SK-N-SH (cell line): ENCODE results near the gene ZNF79. TPM values are rescaled to one million over a fixed set of nuclear protein-coding genes. Genes with fewer than 3 reads are reported as not detected.

Source experiments
- CTCF ChIA-PET: fragments of 300-600, 350-600 bp; formaldehyde crosslinking; extraction: SDS; loops from one replicate; lab custom pipeline; 2021; lab: Yijun Ruan, JAX
- POLR2A ChIA-PET: fragments of 350-600 bp; sonication (Branson Sonifier 250); formaldehyde crosslinking; extraction: SDS; loops from one replicate; lab custom pipeline; 2020; ENCODE audit warnings: antibody characterized with exemption, inconsistent platforms; lab: Yijun Ruan, JAX
- DNase-seq: peaks from one replicate; pipeline ENCODE4 v3.0.0; 2012
- H2AFZ ChIP-seq: fragments of 200-600 bp; sonication (generic); 2 replicates; pipeline ENCODE4 v1.8.1; 2016; ENCODE audit warnings: antibody characterized with exemption, mild to moderate bottlenecking, low read depth
- H3F3A ChIP-seq: fragments of 200-600 bp; sonication (generic); replicated peaks from 2 replicates; pipeline ENCODE3; 2016; ENCODE audit warnings: antibody characterized with exemption, mild to moderate bottlenecking; ENCODE audit not compliant: insufficient read depth
- H3K27ac ChIP-seq, 2 experiments: fragments of 200-500 bp in 1 of 2; fragments of 200-600 bp in 1 of 2; sonication (Bioruptor generic) in 1 of 2; sonication (generic), shearing (Covaris generic) in 1 of 2; 2 replicates each; pipeline versions ENCODE4 v1.5.1 to v1.6.1; 2014 to 2016; ENCODE audit warnings: low read depth in 2 of 2, inconsistent platforms in 1 of 2, low read length in 1 of 2, mild to moderate bottlenecking in 1 of 2, mixed read lengths in 1 of 2
- H3K27me3 ChIP-seq: fragments of 200-600 bp; sonication (generic), shearing (Covaris generic); 2 replicates; pipeline ENCODE4 v1.6.1; 2016; ENCODE audit warnings: mixed run types; ENCODE audit not compliant: insufficient read depth
- H3K36me3 ChIP-seq, 2 experiments: fragments of 200-500 bp in 1 of 2; fragments of 200-600 bp in 1 of 2; sonication (Bioruptor generic) in 1 of 2; sonication (generic) in 1 of 2; replicated peaks in 1 of 2; 2 replicates each; pipeline versions ENCODE3 to v1.5.1; 2014 to 2016; ENCODE audit warnings: low read length in 1 of 2, mild to moderate bottlenecking in 1 of 2; ENCODE audit not compliant: insufficient read depth in 2 of 2, control insufficient read depth in 1 of 2
- H3K4me1 ChIP-seq, 2 experiments: fragments of 200-500 bp in 1 of 2; fragments of 200-600 bp in 1 of 2; sonication (Bioruptor generic) in 1 of 2; sonication (generic), shearing (Covaris generic) in 1 of 2; 2 replicates each; pipeline versions ENCODE4 v1.5.1 to v1.6.1; 2014 to 2016; ENCODE audit warnings: low read depth in 1 of 2, low read length in 1 of 2, mixed run types in 1 of 2; ENCODE audit not compliant: insufficient read depth in 2 of 2, control insufficient read depth in 1 of 2
- H3K4me2 ChIP-seq: fragments of 200-600 bp; sonication (generic), shearing (Covaris generic); 2 replicates; pipeline ENCODE4 v1.6.1; 2017; ENCODE audit warnings: mixed run types
- H3K4me3 ChIP-seq, 2 experiments: fragments of 200-500 bp in 1 of 2; fragments of 200-600 bp in 1 of 2; sonication (Bioruptor generic) in 1 of 2; sonication (generic), shearing (Covaris generic) in 1 of 2; 2 replicates each; pipeline versions ENCODE4 v1.5.1 to v1.8.1; 2014 to 2016; ENCODE audit warnings: low read depth in 2 of 2, inconsistent platforms in 1 of 2, low read length in 1 of 2, mild to moderate bottlenecking in 1 of 2, mixed read lengths in 1 of 2, moderate library complexity in 1 of 2
- H3K79me2 ChIP-seq: fragments of 200-600 bp; sonication (generic); 2 replicates; pipeline ENCODE4 v1.8.1; 2017; ENCODE audit warnings: mild to moderate bottlenecking; ENCODE audit not compliant: insufficient read depth
- H3K9ac ChIP-seq: fragments of 200-600 bp; sonication (generic); 2 replicates; pipeline ENCODE4 v1.6.1; 2017; ENCODE audit warnings: mixed run types
- H3K9me2 ChIP-seq: fragments of 200-600 bp; sonication (generic); 2 replicates; pipeline ENCODE4 v1.6.1; 2017; ENCODE audit warnings: mixed run types
- H3K9me3 ChIP-seq: fragments of 200-600 bp; sonication (generic); 2 replicates; pipeline ENCODE4 v1.6.1; 2017; ENCODE audit warnings: mixed run types, mild to moderate bottlenecking, moderate library complexity
- H4K20me1 ChIP-seq: fragments of 200-600 bp; sonication (generic); 2 replicates; pipeline ENCODE4 v1.6.1; 2017; ENCODE audit warnings: mild to moderate bottlenecking, mixed run types; ENCODE audit not compliant: insufficient read depth
- ELF1 ChIP-seq: IDR thresholded peaks from 2 replicates; pipeline ENCODE4 v1.4.0; 2012
- EP300 ChIP-seq, 2 experiments: IDR thresholded peaks; 2 replicates each; pipeline versions ENCODE4 v1.4.0 to v1.6.1; 2012; ENCODE audit warnings: borderline replicate concordance in 1 of 2, low read depth in 1 of 2, low read length in 1 of 2
- FOSL2 ChIP-seq: IDR thresholded peaks from 2 replicates; pipeline ENCODE4 v1.4.0; 2012; ENCODE audit warnings: low read depth, mild to moderate bottlenecking, moderate library complexity, borderline replicate concordance
- FOXJ3 ChIP-seq: sonication (generic); formaldehyde crosslinking; IDR thresholded peaks from 2 replicates; pipeline ENCODE4 v1.5.1; 2020; ENCODE audit warnings: mild to moderate bottlenecking, missing genetic modification reagents
- FOXM1 ChIP-seq: IDR thresholded peaks from 2 replicates; pipeline ENCODE4 v1.4.0; 2012; ENCODE audit warnings: low read depth, mild to moderate bottlenecking
- GABPA ChIP-seq: IDR thresholded peaks from 2 replicates; pipeline ENCODE4 v1.4.0; 2012; ENCODE audit warnings: low read depth, mild to moderate bottlenecking
- JUND ChIP-seq: IDR thresholded peaks from 2 replicates; pipeline ENCODE4 v1.4.0; 2012
- NFIC ChIP-seq: IDR thresholded peaks from 2 replicates; pipeline ENCODE4 v1.4.0; 2012; ENCODE audit warnings: borderline replicate concordance
- POLR2AphosphoS5 ChIP-seq: IDR thresholded peaks from 2 replicates; pipeline ENCODE4 v1.6.1; 2012; ENCODE audit warnings: low read depth, low read length
- RAD21 ChIP-seq: IDR thresholded peaks from 2 replicates; pipeline ENCODE4 v1.6.1; 2012; ENCODE audit warnings: mild to moderate bottlenecking, low read length
- RCOR1 ChIP-seq: fragments of 150-350 bp; IDR thresholded peaks from 2 replicates; pipeline ENCODE4 v1.6.1; 2017; ENCODE audit warnings: antibody characterized with exemption, low read length
- RXRA ChIP-seq: IDR thresholded peaks from 2 replicates; pipeline ENCODE4 v1.4.0; 2012; ENCODE audit warnings: low read depth, mild to moderate bottlenecking, borderline replicate concordance
- SIN3A ChIP-seq: IDR thresholded peaks from 2 replicates; pipeline ENCODE4 v1.6.1; 2012; ENCODE audit warnings: low read depth, mild to moderate bottlenecking, low read length, moderate library complexity, borderline replicate concordance
- SMC3 ChIP-seq: IDR thresholded peaks from 2 replicates; pipeline ENCODE4 v1.6.1; 2012; ENCODE audit warnings: low read depth, low read length, improper control_type of control experiment
- YY1 ChIP-seq: IDR thresholded peaks from 2 replicates; pipeline ENCODE4 v1.4.0; 2012; ENCODE audit warnings: low read depth, mild to moderate bottlenecking
- WGBS: methylation state at CpG from one replicate; pipeline ENCODE4 v1.1.6; 2017; ENCODE audit warnings: low lambda C conversion rate; 5-methylcytosine and 5-hydroxymethylcytosine counted together
- polyA plus RNA-seq, 3 experiments: library from polyadenylated mRNA; depleted of rRNA; stranded (reverse); fragments of >200 nt; gene quantifications; 2 replicates each; pipeline ENCODE4 v1.2.3, GENCODE V29; 2012
- TF ChIP-seq, protein P1 (sequence below): IDR thresholded peaks from 2 replicates; pipeline ENCODE4 v1.4.0; 2012; ENCODE audit warnings: low read depth
- TF ChIP-seq, protein P2 (sequence below): IDR thresholded peaks from 2 replicates; pipeline ENCODE4 v1.4.0; 2012; ENCODE audit warnings: low read depth, borderline replicate concordance

The ZNF79 gene
- polyA plus RNA-seq, 1 of the 3 experiments (the other 2 are of a cell fraction): 4.6 TPM

GRCh38 chr9:127482662-127483061 lies 58.5 kb downstream of the ZNF79 start:
- no peaks in the 10 kb centered on the region for H3K79me2 ChIP-seq
- no peaks in the 10 kb centered on the region for H3K9me3 ChIP-seq
- H3K4me3 ChIP-seq: no peak overlapping the region
- 97% methylated on average over 9 of the region's 9 CpGs for WGBS
- H3K4me1 ChIP-seq: no peaks in the 10 kb centered on the region
- TF ChIP-seq, protein P1, sequence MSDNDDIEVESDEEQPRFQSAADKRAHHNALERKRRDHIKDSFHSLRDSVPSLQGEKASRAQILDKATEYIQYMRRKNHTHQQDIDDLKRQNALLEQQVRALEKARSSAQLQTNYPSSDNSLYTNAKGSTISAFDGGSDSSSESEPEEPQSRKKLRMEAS: no peak
- TF ChIP-seq SIN3A (no peak), JUND (no peak), RAD21 (no peak), SMC3 (no peak), EP300 (IDR thresholded peaks at IDR 0.05; ENCODE audit: borderline replicate concordance in 1 of 2, low read depth in 1 of 2, low read length in 1 of 2) (no peak)
- no peaks in the 10 kb centered on the region for H4K20me1 ChIP-seq
- CTCF ChIA-PET: interaction anchor here (1.0 kb wide), 1 partner anchor 22 kb away, joined by 3 read pairs; no protein-coding TSS in a partner anchor
- H3K9me2 ChIP-seq: no peaks in the 10 kb centered on the region
- no peak overlapping the region for H2AFZ ChIP-seq
- DNase-seq: no peak
- no peak overlapping the region for H3K9ac ChIP-seq
- no peak overlapping the region for H3K27ac ChIP-seq
- no peaks in the 10 kb centered on the region for H3K27me3 ChIP-seq
- POLR2A ChIA-PET: no interaction called here
- no peaks in the 10 kb centered on the region for H3F3A ChIP-seq
- peaks cover 21 to 32% of the 10 kb centered on the region in 2 experiments for H3K36me3 ChIP-seq
- H3K4me2 ChIP-seq: no peak overlapping the region

- Histone ChIP-seq H3K9me2 (no peaks in the 10 kb centered on the region), H3F3A (peaks cover 1% of the 10 kb centered on the region), H3K4me3 (no peak overlapping the region), H3K79me2 (no peaks in the 10 kb centered on the region), H3K9me3 (no peaks in the 10 kb centered on the region), H3K9ac (no peak overlapping the region), H4K20me1 (no peaks in the 10 kb centered on the region), H3K27me3 (no peaks in the 10 kb centered on the region), H3K4me1 (no peaks in the 10 kb centered on the region), H2AFZ (no peak overlapping the region), H3K36me3 (peaks cover 12 to 24% of the 10 kb centered on the region in 2 experiments), H3K4me2 (no peak overlapping the region), H3K27ac (no peak overlapping the region)
- POLR2A ChIA-PET: no interaction called here
- CTCF ChIA-PET: interaction anchor here (0.9 to 1.0 kb wide), 2 partner anchors 18 to 93 kb away, joined by 3 read pairs; no protein-coding TSS in a partner anchor
- WGBS: 97% methylated on average over 6 of the region's 11 CpGs
- no peak for DNase-seq
- TF ChIP-seq RXRA (no peak), RCOR1 (no peak), FOXJ3 (CRISPR knock-in tag) (no peak), RAD21 (no peak), POLR2AphosphoS5 (no peak), FOSL2 (no peak), GABPA (no peak), FOXM1 (no peak), NFIC (no peak), ELF1 (no peak), YY1 (no peak)
- TF ChIP-seq, protein P2, sequence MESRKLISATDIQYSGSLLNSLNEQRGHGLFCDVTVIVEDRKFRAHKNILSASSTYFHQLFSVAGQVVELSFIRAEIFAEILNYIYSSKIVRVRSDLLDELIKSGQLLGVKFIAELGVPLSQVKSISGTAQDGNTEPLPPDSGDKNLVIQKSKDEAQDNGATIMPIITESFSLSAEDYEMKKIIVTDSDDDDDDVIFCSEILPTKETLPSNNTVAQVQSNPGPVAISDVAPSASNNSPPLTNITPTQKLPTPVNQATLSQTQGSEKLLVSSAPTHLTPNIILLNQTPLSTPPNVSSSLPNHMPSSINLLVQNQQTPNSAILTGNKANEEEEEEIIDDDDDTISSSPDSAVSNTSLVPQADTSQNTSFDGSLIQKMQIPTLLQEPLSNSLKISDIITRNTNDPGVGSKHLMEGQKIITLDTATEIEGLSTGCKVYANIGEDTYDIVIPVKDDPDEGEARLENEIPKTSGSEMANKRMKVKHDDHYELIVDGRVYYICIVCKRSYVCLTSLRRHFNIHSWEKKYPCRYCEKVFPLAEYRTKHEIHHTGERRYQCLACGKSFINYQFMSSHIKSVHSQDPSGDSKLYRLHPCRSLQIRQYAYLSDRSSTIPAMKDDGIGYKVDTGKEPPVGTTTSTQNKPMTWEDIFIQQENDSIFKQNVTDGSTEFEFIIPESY: no peak
These were observed 61.8 kb downstream of the ZNF79 start for GRCh38 chr9:127485995-127486394.
